Measurements from ENCODE around the gene ZNF830.
"Not testable (repeated sequence)": the region's sequence is repeated elsewhere in the genome, so short reads cannot be mapped to it uniquely, and the experiment has no call there.

Gene ZNF830

GRCh38 chr17:34961093-34961911 is at the start of gene ZNF830, which contains the start of gene CCT6B:
TSS of gene ZNF830 (plus strand) at chr17:34961540. CDS start at chr17:34961567, 27 bp downstream.
TSS of gene CCT6B (minus strand) at chr17:34961460. CDS start at chr17:34961393, 67 bp downstream.
- FAIRE-seq = peak; percentile 84

- FAIRE-seq = no peak
Measured at GRCh38 chr17:34913001-34913400, 48.3 kb upstream of the ZNF830 start.

GRCh38 chr17:34916120-34916519 is 45.2 kb upstream of the ZNF830 start:
- FAIRE-seq = no peak

DNA sequence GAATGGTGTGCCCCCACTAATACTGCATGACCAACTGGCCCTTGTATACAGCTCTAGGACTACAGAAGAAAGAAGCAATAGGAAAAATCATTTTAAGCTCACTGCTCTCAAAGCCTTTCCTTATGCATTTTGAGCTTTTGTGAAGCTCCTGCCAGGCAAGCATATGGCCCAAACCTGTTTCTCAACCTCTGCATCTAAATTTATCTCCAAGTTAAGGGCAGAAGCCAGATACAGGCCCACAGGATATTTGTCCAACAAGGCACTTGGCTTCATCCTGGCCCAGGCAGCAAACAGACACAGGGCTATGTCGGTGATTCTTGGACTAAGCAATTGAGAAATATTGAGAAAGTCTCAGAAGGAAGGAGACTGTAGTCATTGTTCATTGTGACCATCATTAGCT is 44.0 kb upstream of the ZNF830 start:
- FAIRE-seq = no peak

DNA sequence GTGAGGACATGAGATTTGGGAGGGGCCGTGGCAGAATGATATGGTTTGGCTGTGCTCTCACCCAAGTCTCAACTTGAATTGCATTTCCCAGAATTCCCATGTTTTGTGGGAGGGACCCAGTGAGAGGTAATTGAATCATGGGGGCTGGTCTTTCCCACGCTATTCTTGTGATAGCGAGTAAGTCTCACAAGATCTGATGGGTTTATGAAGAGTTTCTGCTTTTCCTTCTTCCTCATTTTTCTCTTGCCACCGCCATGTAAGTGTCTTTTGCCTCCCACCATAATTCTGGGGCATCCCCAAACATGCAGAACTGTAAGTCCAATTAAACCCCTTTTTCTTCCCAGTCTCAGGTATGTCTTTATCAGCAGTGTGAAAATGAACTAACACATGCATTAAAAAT is 40.7 kb upstream of the ZNF830 start:
- no peak for FAIRE-seq

DNA sequence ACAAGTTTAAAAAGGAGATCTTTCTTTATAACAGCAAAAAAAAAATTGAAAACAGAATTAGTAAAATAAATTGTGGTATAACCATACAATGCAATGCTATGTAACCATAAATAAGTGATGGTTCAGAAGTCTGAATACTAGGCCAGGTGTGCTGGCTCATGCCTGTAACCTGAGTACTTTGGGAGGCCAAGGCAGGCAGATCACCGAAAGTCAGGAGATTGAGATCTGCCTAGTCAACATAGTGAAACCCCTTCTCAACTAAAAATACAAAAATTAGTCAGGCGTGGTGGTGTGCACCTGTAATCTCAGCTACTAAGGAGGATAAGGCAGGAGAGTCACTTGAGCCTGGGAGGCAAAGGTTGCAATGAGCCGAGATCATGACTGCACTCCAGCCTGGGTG is 34.7 kb upstream of the ZNF830 start:
- no peak for FAIRE-seq

DNA sequence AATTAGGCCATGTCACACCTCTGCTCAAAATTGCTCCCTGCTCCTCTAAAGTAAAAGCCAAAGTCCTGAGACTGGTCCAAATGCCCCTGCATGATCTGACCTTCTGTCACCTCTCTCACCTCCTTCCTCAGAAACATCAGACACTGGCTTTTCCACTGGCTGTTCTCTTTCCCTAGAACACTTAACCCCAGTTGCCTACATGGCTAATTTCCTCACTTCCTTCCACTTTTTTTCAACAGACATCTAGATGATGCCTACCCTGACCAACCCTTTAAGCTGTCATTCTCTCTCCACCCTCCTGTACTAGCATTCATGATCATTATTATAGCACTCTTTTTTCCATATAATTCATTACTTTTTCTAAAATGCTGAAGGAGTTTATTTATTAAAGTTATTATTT is 31.1 kb upstream of the ZNF830 start:
- FAIRE-seq = no peak

GRCh38 chr17:34950780-34951179 is 10.6 kb upstream of the ZNF830 start:
- not testable (repeated sequence) for FAIRE-seq

GRCh38 chr17:34958438-34958837 is 2.9 kb upstream of the ZNF830 start:
- no peak for FAIRE-seq

DNA sequence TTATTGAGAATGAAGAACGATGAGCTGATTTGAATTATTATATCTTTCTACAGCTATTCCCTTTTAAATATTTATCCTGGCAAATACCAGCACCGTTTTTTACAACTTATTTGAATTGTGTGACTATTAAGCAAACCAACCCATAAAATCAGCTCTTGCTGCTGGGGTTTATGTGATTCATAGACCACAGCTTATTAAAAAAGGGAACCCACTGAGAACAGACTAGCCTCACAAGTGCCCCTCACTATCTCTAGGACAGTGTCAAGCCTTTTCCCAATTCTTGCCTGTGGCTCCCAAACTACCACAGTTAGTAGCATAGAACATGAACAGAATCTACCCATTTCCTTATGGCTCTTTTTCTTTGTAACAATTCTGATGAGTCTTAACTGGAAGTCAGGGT is 12.8 kb downstream of the ZNF830 start:
- FAIRE-seq = no peak

- no peak for FAIRE-seq
Measured at GRCh38 chr17:34974794-34975785, 13.8 kb downstream of the ZNF830 start.

DNA sequence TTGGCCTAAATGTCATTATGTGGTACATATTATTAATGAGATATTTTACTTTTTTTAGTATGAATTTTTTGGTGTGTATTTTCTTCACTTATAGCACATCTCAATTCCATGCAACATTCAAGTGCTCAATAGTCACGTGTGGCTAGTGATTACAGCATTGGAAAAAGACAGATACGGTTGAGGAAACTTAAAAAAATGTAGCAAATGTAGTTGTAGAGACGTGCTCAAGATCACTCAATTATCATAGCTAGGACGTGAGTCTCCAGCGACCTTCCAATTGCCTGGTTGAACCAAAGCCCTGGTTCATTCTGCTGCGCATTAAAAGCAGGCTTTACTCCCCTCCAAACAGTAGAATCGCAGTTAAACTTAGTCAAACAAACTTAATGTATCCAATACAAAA is 17.8 kb downstream of the ZNF830 start:
- no peak for FAIRE-seq

DNA sequence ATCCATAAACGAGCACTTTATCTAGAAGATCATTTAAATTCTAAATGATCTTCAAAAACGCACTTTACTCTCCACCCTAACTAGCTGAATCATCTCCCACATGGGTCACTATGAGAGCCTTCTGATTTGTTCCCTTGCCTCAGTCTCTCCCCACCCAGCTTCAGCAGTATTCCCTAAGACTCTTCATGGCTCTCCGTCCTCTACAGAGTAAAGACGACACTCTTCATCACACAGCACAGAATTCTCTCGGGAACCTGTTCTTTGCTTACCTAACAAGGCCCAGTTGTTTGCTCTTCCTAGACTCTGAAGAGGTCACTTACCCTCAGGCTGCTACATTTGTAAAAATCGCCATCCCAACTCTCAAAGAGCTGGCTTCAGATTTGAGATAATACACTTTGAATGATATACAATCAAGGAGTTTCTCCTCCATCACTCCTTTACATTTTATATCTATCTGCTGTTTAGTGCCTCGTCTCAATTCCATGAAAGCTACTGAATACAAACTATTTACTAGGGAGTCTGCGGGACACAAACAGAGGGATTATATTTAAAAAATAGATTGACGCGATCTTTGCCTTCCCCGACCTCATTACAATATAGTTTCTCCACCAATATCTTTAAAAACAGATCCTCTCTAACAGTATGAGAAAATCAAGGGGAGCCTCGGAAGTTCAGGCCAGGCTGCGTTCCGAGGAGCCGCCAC is 18.5 kb downstream of the ZNF830 start:
- no peak for FAIRE-seq

GRCh38 chr17:34980353-34980680 is 19.0 kb downstream of the ZNF830 start, which contains the start of gene LIG3:
TSS of gene LIG3 (plus strand) at chr17:34980512. CDS start at chr17:34983006, 2,494 bp downstream.
- FAIRE-seq = no peak

- no peak for FAIRE-seq
Measured at GRCh38 chr17:34980681-34981537, 19.6 kb downstream of the ZNF830 start.

GRCh38 chr17:34981538-34982241 is 20.4 kb downstream of the ZNF830 start:
- no peak for FAIRE-seq

DNA sequence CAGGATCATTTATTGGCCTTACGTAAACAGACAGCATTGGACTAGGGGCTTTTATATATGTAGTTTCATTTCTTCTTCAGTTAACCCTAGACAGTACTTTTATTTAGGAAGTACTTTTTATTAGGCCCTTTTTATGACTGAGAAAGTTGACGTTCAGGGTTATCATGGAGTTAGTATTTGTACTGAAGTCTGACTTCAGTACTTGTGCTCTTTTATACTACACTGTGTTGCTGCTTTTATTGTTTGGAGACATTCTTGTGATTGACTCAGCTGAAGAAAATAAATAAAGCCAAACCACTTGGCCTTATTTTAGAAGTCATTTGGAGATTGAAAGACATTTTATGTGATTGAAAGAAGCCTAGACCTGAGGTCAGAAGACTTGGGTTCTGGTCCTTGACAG is 25.9 kb downstream of the ZNF830 start:
- FAIRE-seq = no peak

DNA sequence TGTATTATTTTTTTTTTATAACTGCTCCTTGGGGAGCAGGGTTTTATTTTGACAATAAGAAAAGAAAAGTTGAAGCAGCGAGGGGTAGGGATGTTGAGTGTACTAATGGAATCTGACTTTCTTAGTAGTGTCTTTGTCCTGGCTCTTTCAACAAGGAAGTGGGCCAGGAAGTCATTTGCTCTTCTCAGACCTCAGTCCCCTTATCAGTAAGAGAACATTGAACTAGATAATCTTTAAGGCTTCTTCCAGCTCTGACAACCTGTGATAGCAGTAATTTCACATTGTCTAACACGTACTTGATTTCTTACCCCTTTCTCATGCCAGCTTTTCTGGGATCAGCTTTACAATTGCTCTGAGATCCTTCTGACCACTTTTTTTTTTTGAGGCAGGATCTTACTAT is 27.3 kb downstream of the ZNF830 start:
- FAIRE-seq = no peak

- FAIRE-seq = no peak
Measured at GRCh38 chr17:34989473-34989872, 28.1 kb downstream of the ZNF830 start.

- no peak for FAIRE-seq
Measured at GRCh38 chr17:34990921-34991365, 29.6 kb downstream of the ZNF830 start.

DNA sequence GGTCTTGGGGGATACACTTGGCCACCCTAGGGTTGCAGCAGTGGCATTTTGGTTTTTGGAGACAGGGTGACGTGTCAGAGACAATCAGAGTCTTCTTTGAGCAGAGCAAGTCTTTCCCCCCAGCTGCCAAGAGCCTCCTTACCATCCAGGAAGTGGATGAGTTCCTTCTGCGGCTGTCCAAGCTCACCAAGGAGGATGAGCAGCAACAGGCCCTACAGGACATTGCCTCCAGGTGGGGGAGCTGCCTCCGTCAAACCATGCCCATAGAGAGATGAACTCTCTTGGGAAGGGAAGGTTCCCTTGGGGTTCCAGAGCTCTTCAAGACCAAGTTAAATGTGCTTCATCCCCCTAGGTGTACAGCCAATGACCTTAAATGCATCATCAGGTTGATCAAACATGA is 30.3 kb downstream of the ZNF830 start:
- FAIRE-seq = no peak

All from endometrium (tissue), 2 donors.